HG03064 (cell line): ENCODE measurements around the gene APBB2.
A peak's percentile ranks its signal among the peaks of the same experiment; 100 is the strongest.
"Not testable (repeated sequence)": the region's sequence is repeated elsewhere in the genome, so short reads cannot be mapped to it uniquely, and the experiment has no call there.

Experiments used
- ATAC-seq: cut with Tn5 transposase; IDR thresholded peaks from one replicate; pipeline ENCODE4 v1.9.1; 2021; ENCODE audit warnings: low read depth; ENCODE audit not compliant: unreplicated experiment

APBB2 gene

DNA sequence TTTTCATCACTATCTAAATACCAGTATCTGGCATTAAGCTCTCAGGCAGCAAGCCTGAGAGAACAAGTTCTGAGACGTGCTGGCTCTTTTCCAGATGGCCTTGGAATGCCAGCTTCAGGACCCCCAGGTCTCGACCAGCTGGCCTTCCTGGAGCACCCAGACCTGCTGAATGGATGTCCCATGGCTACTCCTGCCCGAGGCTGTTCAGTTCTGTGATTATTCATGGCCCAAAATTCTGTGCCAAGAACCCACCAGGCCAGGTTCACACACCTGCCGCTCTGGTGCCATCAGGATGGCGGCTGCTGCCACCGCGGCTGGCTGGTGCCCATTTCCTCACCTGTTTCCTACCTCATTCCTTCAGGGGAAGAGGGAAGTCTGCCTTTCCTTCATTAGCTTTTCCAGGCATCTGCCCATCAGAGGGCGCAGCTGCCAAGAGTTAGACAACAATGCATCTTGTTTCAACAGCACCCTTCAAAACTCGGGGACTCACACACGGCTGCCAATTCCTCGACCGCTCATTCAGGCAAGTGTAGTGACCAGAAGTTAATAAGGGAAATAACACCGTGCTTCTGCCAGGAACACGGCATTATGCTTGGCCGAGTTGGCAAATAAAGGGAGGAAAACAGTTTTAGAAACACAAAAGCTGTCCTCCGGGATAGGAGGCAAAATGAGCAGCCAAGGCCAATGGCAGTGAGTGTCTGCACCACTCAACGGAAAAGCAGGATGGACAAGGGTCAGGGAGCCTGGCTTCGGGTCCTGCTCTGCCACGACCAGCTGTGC, 290.8 kb downstream of the APBB2 start:
- ATAC-seq = no peak

DNA sequence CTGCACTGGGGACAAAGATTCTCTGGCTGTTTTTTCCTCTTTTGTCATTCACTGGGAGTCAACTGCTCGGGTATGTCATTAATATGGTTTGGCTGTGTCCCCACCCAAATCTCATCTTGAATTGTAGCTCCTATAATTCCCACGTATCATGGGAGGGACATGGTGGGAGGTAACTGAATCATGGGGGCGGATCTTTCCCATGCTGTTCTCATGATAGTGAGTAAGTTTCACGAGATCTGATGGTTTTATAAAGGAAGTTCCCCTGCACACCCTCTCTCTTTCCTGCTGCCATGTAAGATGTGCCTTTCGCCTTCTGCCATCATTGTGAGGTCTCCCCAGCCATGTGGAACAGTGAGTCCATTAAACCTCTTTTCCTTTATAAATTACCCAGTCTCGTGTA, 294.4 kb downstream of the APBB2 start:
- ATAC-seq = not testable (repeated sequence)

DNA sequence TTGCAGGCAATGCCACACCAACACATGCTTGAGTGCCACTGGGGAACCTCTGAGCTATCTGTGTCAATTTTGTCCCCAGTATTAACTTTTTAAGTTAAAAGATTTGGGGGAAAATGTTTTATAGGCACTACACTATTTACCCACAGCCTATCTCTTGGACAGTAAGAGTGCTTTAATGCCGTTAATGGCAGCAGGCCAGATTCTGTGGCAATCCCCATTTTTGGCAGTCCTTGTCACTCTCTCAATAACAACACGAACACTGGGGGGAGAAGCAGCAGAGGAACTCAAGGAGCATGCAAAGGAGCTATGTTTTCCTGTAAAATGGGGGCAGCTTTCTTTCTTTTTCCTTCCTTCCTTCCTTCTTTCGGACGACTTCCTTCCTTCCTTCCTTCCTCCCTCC, 296.0 kb downstream of the APBB2 start:
- ATAC-seq = no peak

DNA sequence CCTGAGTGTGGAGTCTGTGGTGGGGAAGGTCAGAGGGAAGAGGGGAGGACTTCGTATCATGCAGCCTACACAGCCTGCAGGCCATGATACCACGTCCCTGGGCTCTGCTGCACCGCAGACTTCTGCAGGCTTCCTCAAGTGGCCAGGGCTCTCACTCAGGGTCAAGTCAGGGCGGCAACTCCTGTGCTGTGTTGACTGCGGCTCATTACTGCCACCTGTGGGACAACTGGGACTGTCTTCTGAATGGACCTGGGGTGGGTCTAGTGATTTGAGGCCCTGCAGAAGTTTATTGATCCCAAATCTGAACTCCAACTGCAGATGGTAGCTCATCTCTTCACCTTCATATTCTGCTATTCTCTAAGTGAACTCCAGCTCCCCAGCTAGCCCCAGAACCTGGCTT, 297.5 kb downstream of the APBB2 start:
- peak; percentile 69 for ATAC-seq

DNA sequence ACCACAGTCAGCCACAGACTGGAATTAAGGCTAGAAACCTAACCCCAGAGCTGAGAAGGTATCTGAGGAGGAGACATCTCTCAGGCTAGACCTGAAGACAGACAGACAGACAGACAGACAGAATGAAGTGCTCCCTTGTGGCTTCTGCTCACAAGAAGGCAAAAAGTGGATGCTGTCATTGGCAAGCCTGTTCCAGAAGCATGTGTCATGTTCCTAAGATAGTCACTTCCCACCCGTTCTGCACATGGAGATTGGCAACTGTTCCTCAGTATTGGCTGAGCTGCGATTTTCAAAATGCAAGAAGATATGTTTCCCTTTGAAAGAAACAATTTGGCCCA, 298.2 kb downstream of the APBB2 start:
- no peak for ATAC-seq

DNA sequence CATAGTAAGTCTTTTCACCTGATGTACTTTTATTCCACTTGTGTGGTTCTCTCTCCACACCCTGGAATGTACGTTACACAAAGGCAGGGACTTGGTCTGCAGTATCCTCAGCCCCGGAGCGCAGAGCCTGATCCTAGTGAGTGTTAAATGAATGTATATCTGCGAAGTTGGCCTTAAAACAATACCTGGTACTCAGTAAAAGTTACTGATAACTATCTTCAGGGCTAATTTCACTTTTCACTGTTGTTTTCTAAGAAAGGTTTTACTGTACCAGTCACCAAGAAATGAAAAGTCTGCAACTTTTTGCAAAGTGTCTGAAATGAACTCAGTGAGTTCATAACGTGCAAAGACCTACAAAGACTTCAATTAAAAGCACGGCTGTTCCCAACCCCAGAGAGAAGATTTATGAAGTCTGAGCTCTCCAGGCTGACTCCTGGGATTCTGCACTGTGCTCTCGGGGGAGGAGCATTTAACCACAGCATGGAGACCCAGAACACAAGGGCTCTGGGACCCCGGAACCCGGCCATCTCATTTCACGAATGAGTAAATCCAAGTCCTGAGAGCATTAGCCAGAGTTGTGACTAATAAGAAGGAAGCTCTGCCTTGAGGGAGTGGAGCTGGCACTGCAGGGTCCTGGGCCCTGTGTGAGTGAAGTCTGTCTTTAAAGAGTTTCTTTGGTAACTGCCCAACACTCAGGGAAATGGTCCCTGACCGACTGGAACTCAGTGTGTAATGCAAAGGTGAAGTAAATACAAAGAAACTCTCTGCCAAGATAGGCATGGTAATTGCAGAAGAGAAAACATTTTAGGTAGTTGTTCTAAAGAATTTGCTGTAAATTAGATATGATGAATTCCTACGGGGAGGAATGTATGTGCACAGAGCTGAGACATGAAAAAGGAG, 298.8 kb downstream of the APBB2 start:
- ATAC-seq = no peak

DNA sequence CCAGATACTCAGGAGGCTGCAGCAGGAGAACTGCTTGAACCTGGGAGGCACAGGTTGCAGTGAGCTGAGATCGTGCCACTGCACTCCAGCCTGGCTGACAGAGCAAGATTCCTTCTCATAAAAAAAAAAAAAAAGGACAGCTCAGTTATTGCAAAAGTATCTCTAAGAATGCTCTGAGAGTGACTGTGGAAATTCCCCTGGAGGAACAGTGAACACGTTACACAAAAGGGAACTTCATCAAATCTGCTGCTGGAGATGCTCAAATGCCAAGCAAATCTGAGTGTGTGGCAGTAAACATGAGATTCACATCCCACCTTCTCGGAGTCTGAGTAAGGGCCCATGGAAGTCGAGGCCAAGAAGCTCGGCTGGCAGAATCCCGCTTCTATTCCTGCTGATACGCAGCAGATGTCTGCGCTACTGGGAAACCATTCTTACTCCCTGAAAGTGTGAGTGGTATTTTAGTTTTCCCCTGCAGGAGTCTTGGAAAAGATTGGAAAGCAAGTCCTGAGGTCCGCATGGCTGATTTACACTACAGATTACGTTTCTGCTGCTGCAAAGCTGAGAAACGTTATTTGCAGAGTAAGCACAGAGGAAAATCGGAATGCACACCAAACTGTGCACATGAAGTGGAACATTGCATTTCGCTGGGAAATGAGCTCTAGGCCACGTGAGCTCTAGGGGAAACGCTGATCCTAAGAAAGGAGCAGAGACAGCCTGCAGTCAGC, 301.7 kb downstream of the APBB2 start:
- ATAC-seq = no peak

DNA sequence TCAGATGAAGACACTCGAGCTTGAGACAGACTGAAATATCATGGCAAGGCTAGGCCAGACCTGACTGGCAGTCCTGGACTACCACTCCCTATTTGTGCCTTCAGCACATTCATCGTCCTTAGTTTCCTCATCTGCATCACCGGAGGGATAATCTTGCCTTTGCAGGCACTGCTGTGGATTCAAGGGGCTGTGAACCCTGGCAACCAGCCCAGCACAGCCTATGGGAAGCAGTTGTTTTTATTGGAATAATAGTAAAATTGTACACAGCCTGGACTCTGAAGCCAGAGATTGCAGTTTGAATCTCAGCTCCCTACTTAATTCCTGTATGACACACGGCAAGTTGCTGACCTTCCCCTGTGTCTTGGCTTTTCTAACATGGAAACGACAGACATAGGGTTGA, 303.6 kb downstream of the APBB2 start:
- ATAC-seq = no peak

DNA sequence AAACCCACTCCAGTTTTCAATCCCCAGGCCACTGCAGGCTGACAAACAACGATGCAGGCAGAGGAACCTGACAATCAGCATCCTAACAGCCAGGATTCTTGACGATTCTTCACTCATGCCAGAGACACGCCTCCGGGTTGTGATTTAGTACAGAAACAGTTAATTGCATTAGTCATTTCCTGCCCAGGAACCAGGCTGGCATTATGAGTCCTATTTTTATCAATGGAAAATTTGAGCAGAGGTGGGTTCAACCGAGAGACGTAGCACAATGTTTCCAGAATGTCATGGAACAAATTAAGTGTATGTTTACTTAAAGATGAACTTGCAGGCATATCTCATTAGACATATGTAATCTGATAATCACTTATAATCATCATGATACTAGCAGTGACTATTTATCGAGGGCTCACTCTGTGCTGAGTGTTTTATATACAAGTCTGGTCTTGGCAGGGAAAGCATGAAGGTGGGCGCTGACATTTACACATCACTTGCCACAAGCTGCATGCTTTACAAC, 304.9 kb downstream of the APBB2 start:
- no peak for ATAC-seq

DNA sequence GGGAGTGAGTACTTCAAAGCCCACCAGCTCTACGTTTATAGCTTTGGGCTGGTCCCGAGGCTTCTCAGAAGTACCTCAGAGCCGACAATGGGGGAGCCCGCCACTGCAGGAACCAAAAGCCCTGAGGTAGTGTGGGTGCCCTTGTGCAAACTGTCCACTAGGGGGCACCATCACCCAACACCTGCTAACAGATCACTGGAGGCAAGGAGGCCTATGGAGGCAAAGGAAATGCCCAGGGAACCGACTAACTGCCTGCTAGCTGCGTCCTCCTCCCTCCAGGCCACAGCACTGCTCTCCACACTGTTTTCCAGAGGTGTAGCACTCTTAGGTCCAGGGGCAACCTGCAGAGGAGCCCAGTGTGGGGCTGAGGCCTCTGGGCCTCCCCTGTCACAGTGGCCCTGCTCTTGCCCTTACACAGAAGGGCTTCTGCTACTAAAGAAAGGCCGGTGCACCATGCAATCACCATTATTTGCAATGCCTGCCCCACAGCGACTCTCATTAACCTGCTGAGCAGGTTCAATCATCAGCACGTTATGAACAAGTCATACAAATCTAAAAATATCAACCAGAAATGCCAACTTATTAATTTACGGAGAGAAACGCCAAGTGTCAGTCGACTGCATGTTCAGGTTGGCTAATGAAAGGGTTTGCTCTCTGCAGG, 305.5 kb downstream of the APBB2 start:
- ATAC-seq = peak; percentile 91

DNA sequence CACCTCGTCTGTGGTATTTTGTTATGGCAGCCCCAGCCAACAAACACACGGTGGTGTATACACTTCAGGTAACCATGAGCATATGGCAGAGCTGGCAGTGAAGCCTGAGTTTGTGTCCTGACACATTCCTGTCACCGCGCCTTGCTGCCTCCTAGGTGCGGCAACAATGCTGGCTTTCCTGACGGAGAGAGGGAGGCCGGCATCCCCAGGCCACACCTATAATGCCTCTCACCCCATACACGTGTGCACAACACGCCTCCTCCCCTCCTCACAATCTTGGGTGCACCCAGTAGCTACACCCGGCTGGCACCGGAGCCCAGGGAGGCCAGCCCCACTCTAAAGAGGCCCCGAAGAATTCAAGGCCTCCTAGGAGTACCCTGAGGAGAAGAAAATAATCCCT, 306.0 kb downstream of the APBB2 start:
- no peak for ATAC-seq

DNA sequence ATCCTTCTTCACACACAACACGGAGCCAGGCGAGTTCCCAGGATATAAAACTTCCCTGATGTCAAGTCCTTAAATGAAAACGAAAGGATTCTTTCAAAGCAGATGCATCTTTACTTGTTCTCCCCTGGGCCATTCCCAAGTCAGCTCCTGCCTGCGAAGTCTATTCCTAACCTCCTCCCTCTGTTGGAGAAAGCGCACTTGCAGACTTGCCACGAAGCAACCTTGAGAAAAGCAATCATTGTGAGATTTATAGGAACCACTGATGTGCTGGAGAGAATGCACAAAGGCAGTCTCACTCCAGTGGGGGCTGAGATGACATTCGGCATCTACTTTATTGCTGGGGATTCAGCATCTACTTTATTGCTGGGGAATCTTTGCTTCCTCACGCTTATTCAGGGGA, 308.9 kb downstream of the APBB2 start:
- no peak for ATAC-seq

DNA sequence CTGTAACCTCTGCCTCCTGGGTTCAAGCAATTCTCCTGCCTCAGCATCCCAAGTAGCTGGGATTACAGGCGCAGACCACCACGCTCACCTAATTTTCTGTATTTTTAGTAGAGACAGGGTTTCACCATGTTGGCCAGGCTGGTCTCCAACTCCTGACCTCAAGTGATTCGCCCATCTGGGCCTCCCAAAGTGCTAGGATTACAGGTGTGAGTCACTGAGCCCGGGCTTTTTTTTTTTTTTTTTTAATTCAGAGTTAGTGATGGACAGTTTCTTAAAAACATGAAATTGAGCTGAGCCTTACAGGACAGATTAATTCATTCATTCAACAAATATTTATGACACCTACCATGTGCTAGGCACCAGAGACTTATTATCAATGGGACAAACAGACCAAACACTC, 313.8 kb downstream of the APBB2 start:
- not testable (repeated sequence) for ATAC-seq

DNA sequence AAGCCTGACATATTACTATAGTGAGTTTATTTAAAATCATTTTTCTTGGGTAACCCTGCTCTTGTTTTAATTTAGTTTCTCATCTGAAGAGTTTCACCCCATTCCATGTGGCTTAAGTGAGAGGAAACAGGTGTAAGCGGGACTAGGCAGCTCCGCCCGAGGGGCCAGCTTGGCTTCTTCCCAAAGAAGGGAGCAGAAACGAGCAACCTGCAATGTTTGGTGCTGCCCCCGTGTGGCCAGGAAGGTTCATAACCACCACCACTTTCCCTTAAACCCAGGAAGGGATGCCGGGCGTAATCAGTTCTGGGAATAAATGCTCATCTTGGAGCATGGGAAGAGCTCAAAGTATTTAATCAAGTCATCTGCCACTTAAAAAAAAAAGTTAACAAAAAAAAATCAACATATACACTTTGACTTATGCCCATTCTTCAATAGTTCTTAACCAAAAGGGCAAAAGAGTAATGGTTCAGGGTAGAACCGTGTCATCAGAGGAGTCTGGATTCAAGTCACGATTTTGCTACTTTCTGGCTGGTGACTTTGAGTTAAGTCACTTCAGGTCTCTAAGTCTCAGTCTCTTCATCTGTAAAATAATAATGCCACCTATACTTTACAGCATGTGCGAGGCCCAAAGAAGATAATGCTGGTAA, 316.7 kb downstream of the APBB2 start:
- peak; percentile 59 for ATAC-seq

DNA sequence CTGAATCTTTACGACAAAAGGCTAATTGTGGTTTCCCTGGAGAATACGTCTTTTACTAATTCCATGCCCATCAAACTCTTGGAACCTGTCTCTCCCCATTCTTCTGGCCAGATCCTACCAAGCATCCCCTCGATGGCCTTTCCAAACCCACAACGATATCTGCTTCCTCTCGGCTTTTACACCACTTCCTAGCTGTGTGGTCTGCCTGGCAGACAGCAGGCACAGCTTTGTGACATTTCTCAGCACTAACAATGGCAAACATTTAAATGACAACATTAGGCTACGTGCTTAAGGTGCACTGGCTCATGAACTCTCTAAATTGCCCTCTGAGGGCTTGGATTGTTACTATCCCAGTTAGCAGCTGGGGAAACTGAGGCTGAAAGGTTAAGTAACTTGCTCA, 323.6 kb downstream of the APBB2 start:
- ATAC-seq = no peak

DNA sequence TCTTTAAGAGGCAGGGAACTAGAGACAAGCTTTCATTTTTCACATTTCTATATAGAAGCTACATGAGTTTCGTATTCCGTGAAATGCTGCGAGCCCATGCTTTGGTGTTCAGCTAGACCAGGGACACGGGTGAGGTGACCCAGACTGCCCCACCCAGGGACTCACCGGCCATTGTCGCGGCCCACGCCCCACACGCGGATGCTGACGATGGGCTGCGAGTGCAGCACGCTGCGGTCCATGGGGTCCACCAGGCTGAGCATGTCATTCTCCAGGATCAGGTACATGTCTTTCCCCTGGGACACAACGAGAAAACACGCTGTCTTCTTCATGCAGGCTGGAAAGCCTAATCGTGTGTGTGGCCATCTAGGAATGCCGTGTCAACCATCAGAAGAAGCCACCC, 324.1 kb downstream of the APBB2 start:
- ATAC-seq = no peak

DNA sequence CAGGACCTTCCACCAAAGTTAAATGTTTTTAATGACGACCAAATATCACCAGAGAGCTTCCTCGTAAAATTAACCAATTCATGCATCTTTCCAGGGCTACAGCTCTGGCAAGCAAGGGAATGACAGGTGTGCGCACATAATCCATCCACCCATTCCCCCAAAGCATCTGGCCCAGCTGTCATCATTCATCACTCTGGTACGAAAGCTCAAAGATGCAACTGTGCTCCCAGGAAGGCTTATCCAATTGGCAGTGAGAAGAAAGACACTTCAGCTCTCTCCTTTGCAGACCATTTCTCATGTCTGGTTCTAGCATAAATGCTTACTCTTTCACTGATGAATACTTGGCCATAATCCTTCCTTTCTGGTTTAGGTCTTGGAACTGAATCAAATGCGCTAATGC, 325.4 kb downstream of the APBB2 start:
- ATAC-seq = no peak

DNA sequence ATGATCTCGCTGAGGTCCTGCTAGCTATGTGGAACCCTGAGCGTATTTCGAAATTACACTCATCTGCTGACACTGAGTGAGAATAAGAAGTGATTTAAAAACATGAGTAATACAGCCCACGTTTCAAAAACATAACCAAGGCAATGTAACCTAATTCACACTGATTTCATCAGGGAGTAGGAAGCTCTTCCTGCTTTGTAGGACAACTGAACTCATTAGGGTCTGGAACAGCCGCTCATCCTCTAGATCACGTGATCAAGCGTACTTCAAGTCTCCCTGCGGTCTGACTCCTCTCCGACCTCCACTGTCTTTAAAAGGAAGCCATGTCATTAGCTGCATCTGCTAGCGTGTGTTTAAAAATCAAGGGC, 326.6 kb downstream of the APBB2 start:
- ATAC-seq = no peak

DNA sequence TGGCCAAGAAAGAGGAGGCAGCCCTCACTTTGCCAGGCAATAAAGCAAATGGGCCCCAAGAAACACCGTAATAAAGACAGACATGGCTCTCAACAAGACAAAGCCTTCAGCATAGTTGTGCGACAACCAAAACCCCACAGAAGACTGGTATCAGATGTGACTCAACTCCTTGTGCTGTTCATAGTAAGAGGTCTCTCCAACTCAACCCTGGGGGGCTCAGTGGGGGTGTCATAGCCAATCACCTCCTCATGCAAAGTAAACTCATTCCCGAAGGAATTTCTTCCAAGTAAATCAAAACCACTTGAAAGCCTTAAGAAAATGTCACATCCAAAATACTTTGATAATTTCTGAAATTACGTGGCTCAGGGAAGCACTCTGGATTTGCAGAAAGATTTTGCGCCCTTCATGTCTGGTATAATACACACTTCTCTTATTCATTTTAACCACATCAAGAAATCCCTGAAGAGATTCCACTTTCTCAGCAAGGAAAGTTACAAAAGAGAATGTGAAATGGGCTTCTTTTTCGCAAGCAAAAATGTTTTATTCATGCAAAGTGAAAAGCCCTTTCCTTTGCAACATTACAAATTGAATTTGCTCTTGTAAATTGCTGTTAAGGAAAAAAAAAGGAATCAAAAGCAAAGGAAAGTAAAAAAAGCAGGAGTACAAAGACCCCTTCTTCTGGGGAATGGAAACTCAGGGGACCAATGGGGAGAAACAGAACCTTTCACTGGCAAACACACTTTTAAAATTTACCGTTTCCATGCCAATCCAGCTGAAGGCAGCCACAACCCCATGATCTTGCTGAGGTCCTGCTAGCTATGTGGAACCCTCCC, 327.2 kb downstream of the APBB2 start:
- ATAC-seq = no peak
